Right cardiac atrium (tissue), 5 donors: ENCODE results near the gene SMARCA2. TPM values are rescaled to one million over a fixed set of nuclear protein-coding genes. Genes with fewer than 3 reads are reported as not detected.

Experiments
- ATAC-seq, 2 donors: fragments of 200-7000 bp; cut with Tn5 transposase; one replicate each; pipeline versions ENCODE4 v1.8.0 to v1.9.1; 2020; ENCODE audit warnings: moderate library complexity in 2 of 2, mild to moderate bottlenecking in 1 of 2
- DNase-seq, 3 donors: peaks; one replicate each; pipeline ENCODE4 v3.0.0-alpha.2; 2020
- H3K27ac ChIP-seq: one replicate; pipeline ENCODE4 v1.5.1; 2013; ENCODE audit warnings: mild to moderate bottlenecking, low read length, control low read depth, moderate library complexity
- H3K27me3 ChIP-seq: one replicate; pipeline ENCODE4 v1.6.1; 2013; ENCODE audit not compliant: control insufficient read depth, insufficient read depth
- H3K4me1 ChIP-seq: one replicate; pipeline ENCODE4 v1.6.1; 2013; ENCODE audit warnings: low read length; ENCODE audit not compliant: control insufficient read depth, insufficient read depth
- H3K4me3 ChIP-seq: one replicate; pipeline ENCODE4 v1.5.1; 2013; ENCODE audit warnings: low read length, control low read depth
- H3K9me3 ChIP-seq: one replicate; pipeline ENCODE4 v1.6.1; 2013; ENCODE audit warnings: low read length; ENCODE audit not compliant: control insufficient read depth
- WGBS: extraction: QIAGEN DNeasy Blood & Tissue Kit; methylation state at CpG from one replicate; pipeline ENCODE4 v1.1.7; 2013; 5-methylcytosine and 5-hydroxymethylcytosine counted together
- intact Hi-C, 4 donors: fragments of 100-400 bp; cut with DNase I; formaldehyde crosslinking; loops; one replicate each; pipeline versions ENCODE4 v1.11.0 to v1.14.0; 2022 to 2023
- polyA plus RNA-seq: library from polyadenylated mRNA; stranded (reverse); fragments of 200-250 nt; gene quantifications from one replicate; pipeline ENCODE4 v1.2.3, GENCODE V29; 2013
- total RNA-seq, 4 donors: library from RNA; stranded (reverse); fragmentation: NEBNext Ultra II Directional; extraction: Animal tissue kit (Norgen Biotek cat#: 25700); gene quantifications; one replicate each; pipeline ENCODE4 v1.2.1, GENCODE V29; 2021
- donor health status: healthy with polysubstance abuse.
- donor health status: DM: no; HTN: yes; CAD: no.
- donor health status: DM: no; HTN: no; CAD: no.
- donor health status: DM: no; HTN: yes; CAD: no; lungs with severe emphysema.
- donor health status: DM: yes; HTN: yes; CAD: no.

Gene SMARCA2
- total and polyA plus RNA-seq, 5 donors, result 49.3 to 133 (median 104) TPM

GRCh38 chr9:2015581-2016407, 647 bp downstream of the SMARCA2 start:
- peak overlapping the region; percentile 97 for H3K4me3 ChIP-seq
- no peaks in the 10 kb centered on the region for H3K9me3 ChIP-seq
- under 1% methylated on average over 56 of the region's 59 CpGs for WGBS
- DNase-seq (peak; percentile 68 to 88 (median 87)), ATAC-seq (peak; percentile 8 to 25)
- no peaks in the 10 kb centered on the region for H3K27me3 ChIP-seq
- no peaks in the 10 kb centered on the region for H3K4me1 ChIP-seq
- H3K27ac ChIP-seq, result peak overlapping the region; percentile 85
- intact Hi-C loops, result loop anchor here in 1 of 4 donors (10.0 kb wide), 1 partner anchor 69 kb away; no protein-coding TSS in a partner anchor

DNA sequence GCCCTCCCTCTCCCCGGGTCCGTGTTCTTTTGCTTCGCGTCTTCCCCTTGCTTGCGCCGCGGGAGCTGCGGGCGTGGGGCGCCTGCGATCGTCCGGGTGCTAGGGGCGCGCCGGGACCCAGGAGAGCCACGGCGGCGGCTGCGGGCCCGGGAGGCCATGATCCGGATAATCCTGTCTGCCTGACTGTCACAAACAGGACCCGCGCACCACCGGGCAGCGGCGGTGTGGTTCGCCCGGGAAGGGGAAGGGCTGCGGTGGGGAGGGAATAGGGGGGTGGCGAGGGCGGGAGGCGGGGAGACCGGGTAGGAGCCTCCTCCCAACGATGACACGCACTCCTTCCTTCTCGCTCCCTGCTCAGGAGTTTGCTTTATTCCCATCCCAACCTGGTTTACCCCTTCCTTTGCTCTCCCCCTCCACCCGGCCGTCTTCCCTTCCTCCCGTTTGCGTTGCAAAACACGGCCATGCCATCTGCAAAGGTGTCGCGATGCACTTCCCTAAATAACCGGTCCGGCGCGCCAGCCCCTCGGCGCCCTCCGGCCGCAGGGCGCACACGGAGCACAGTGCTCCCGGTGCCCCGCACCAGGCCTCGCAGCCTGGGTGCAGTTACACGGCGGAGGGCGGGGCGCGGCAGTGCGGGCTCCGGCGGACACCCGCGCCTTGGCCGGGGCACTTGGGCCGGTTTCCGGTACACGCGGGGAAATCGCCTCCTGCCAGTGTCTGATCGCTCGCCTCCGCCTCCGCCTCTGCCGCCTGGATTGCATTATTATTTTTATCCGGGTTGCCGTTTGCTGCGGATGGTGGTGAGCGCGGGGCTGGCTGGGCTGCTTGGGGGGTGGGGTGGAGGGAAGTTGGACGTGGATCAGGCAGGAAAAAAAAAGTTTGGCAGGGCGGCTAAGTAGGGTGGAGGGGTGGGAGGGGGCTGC, 1.5 kb downstream of the SMARCA2 start:
- ATAC-seq, result peak; percentile 62 to 65
- Histone ChIP-seq H3K4me3 (peak overlapping the region; percentile 97), H3K9me3 (no peaks in the 10 kb centered on the region), H3K27ac (peak overlapping the region; percentile 85), H3K27me3 (no peaks in the 10 kb centered on the region), H3K4me1 (no peaks in the 10 kb centered on the region)
- WGBS, result under 1% methylated on average over 85 of the region's 85 CpGs
- intact Hi-C loops, result loop anchor here in 1 of 4 donors (10.0 kb wide), 1 partner anchor 68 kb away; no protein-coding TSS in a partner anchor
- peak; percentile 81 to 92 (median 90) for DNase-seq

GRCh38 chr9:2017331-2018161, 2.4 kb downstream of the SMARCA2 start:
- Histone ChIP-seq H3K4me1 (no peaks in the 10 kb centered on the region), H3K9me3 (no peaks in the 10 kb centered on the region), H3K27ac (peak overlapping the region; percentile 85), H3K4me3 (peak overlapping the region; percentile 97), H3K27me3 (no peaks in the 10 kb centered on the region)
- intact Hi-C loops, result loop anchor here in 1 of 4 donors (10.0 kb wide), 1 partner anchor 67 kb away; no protein-coding TSS in a partner anchor
- under 1% methylated on average over 81 of the region's 81 CpGs for WGBS
- peak; percentile 84 to 92 (median 92) for DNase-seq
- ATAC-seq, result peak; percentile 53 to 57

DNA sequence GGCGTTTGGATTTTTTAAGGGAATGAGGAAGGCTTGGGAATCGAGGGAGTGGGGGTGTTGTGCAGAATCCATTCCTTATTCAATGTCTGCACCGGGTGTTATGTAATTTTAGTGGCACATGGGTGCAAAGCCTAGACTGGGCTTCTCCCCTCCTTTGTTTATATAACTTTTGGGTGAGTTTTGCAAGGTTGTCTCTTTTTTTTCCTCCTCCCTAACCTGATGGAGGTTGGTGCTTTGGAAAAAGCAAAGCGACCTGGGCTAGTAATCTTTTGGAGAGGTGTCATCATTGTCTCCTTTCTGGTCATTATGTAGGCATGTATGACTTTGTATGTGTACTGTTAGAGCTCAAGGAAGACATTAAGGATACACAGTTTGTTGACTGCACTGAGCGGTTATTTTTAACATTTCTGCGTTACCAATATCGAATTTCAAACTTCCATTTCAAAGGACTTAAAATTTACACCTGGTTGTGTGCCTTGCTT, 3.1 kb downstream of the SMARCA2 start:
- ATAC-seq (no peak), DNase-seq (no peak)
- Histone ChIP-seq H3K4me1 (peaks cover 3% of the 10 kb centered on the region), H3K27ac (peak overlapping the region; percentile 85), H3K9me3 (no peaks in the 10 kb centered on the region), H3K4me3 (peak overlapping the region; percentile 97), H3K27me3 (no peaks in the 10 kb centered on the region)
- WGBS, result 7% methylated on average over 7 of the region's 7 CpGs
- intact Hi-C loops, result loop anchor here in 1 of 4 donors (10.0 kb wide), 1 partner anchor 67 kb away; no protein-coding TSS in a partner anchor

GRCh38 chr9:2018764-2019558, 3.8 kb downstream of the SMARCA2 start:
- Histone ChIP-seq H3K4me3 (peak overlapping the region; percentile 97), H3K4me1 (peaks cover 7% of the 10 kb centered on the region), H3K27me3 (no peaks in the 10 kb centered on the region), H3K27ac (peak overlapping the region; percentile 27), H3K9me3 (no peaks in the 10 kb centered on the region)
- intact Hi-C loops, result loop anchor here in 1 of 4 donors (10.0 kb wide), 1 partner anchor 66 kb away; no protein-coding TSS in a partner anchor
- WGBS, result 38% methylated on average over 6 of the region's 6 CpGs
- DNase-seq, result no peak
- ATAC-seq, result no peak

DNA sequence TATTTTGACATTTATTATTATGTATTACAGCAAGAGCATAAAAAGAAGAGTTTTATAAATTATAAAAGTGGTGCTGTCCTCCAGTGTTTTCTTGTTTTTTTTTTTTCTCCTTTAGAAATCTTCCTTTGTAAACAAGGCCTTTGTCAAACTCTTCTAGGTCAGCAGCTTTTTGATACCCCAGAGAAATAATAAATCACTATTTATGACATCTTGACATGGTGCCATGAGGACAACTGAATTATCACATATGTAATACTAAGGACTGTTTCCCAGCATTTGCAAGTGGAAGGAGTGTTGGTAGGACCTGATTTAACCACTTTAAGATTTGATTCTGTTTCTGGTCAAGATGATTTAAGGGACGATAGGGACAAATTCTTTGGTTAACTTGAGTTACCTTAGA, 4.6 kb downstream of the SMARCA2 start:
- H3K27me3 ChIP-seq, result no peaks in the 10 kb centered on the region
- ATAC-seq (no peak), DNase-seq (no peak)
- H3K27ac ChIP-seq, result no peak overlapping the region
- no peak overlapping the region for H3K4me3 ChIP-seq
- peaks cover 9% of the 10 kb centered on the region for H3K4me1 ChIP-seq
- no peaks in the 10 kb centered on the region for H3K9me3 ChIP-seq
- intact Hi-C loops, result loop anchor here in 1 of 4 donors (10.0 kb wide), 1 partner anchor 65 kb away; no protein-coding TSS in a partner anchor
- WGBS, result 51% methylated on average over 1 of the region's 1 CpG

DNA sequence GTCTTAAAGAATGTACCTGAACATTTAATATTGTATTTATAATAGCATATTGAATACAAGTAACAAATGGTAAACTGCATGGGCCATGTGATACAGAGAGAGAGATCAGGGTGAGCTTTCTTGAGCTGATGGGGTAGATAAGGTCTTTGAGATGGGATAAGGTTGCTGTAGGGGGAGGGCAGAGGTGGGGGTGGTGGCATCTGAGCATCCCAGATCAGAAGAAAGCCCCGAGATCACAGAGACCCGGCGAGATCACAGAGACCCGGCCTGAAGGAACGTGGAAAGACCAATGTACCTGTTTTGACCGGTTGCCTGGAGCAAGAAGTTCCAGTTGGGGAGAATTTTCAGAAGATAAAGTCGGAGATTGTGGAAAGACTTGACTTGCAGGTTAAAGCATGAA, 6.6 kb downstream of the SMARCA2 start:
- H3K9me3 ChIP-seq, result no peaks in the 10 kb centered on the region
- intact Hi-C loops, result no loop called here
- WGBS, result 85% methylated on average over 7 of the region's 7 CpGs
- ATAC-seq, result no peak
- H3K4me3 ChIP-seq, result no peak overlapping the region
- H3K27me3 ChIP-seq, result no peaks in the 10 kb centered on the region
- H3K4me1 ChIP-seq, result peaks cover 18% of the 10 kb centered on the region
- no peak for DNase-seq
- H3K27ac ChIP-seq, result no peak overlapping the region

DNA sequence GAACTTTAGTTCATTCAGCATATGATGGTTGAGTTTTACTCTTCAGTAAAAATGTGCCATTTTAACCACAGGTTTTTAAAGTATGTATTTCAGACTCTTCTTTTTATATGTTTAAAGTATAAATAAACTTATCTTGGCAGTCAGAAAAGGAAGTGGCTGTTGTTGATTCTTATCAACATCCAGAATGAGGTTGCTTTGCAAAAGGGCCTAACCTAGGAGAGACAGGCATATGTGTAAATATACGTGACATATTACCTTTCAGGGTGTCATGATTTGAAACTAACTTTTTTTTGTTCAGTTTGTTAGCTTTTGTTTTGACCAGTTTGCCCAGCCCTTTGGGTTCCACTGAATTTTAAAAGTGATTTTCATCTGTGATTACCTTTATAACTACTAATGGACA, 7.4 kb downstream of the SMARCA2 start:
- no peak overlapping the region for H3K27ac ChIP-seq
- 62% methylated on average over 1 of the region's 1 CpG for WGBS
- no peaks in the 10 kb centered on the region for H3K9me3 ChIP-seq
- intact Hi-C loops, result no loop called here
- H3K4me3 ChIP-seq, result no peak overlapping the region
- no peak for ATAC-seq
- no peaks in the 10 kb centered on the region for H3K27me3 ChIP-seq
- H3K4me1 ChIP-seq, result peaks cover 20% of the 10 kb centered on the region
- DNase-seq, result no peak

DNA sequence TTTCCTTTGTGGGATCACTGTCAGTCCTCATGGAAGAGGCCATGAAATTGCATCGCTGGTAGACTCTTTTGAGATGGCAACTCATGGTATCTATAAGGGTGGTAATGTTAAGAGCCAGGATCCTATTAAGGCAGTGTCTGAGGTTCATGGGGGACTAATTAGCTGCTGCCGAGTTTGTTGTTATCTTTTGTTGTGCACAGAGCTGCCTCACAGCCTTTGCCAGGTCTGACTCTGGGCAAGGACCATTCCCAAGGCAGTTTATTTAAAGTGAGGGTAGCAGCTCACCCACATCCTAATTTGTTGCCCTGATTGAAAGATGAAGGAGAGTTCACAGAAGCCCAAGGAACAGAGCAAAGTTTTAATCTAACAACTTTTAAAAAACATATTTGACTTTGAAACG, 7.9 kb downstream of the SMARCA2 start:
- peaks cover 21% of the 10 kb centered on the region for H3K4me1 ChIP-seq
- 37% methylated on average over 3 of the region's 3 CpGs for WGBS
- no peak overlapping the region for H3K4me3 ChIP-seq
- intact Hi-C loops, result no loop called here
- peak overlapping the region; percentile 69 for H3K27ac ChIP-seq
- H3K9me3 ChIP-seq, result no peaks in the 10 kb centered on the region
- DNase-seq, result no peak
- ATAC-seq, result peak; percentile 40 to 57
- H3K27me3 ChIP-seq, result no peaks in the 10 kb centered on the region
